ENCODE results near the gene MYO1B.

The MYO1B gene

DNA sequence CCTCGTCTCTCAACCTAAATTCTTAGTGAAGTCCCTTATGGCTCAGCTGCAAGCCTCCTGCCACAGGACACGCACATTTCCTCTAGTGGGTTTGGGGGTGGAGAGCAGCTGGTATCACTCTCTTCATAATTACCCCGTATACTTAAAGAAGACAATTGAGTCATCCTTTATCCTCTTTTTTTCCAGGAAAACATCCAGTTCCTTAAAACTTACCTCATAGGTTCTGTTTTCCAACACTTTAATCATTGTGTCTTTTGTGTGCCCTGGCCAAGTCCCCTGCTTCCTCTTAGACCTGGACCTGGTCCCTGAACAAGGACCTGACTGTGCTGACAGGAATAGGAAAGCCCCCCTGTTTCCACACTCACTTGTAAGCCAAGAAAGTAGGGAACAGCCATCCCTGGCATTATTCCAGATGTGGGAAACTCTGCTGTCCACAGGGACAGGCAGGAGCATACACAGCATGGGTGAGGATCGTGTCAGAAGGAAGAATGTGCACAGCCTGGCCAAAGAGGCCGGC is 42.3 kb upstream of the MYO1B start:
- ChIA-PET POLR2A (no interaction called here), CTCF (interaction anchor here (1.3 kb wide), 1 partner anchor 16 kb away, joined by 3 read pairs; no protein-coding TSS in a partner anchor)
- DNase-seq (ENCODE audit: extremely low spot score), result no peak
- TF ChIP-seq, protein P1, sequence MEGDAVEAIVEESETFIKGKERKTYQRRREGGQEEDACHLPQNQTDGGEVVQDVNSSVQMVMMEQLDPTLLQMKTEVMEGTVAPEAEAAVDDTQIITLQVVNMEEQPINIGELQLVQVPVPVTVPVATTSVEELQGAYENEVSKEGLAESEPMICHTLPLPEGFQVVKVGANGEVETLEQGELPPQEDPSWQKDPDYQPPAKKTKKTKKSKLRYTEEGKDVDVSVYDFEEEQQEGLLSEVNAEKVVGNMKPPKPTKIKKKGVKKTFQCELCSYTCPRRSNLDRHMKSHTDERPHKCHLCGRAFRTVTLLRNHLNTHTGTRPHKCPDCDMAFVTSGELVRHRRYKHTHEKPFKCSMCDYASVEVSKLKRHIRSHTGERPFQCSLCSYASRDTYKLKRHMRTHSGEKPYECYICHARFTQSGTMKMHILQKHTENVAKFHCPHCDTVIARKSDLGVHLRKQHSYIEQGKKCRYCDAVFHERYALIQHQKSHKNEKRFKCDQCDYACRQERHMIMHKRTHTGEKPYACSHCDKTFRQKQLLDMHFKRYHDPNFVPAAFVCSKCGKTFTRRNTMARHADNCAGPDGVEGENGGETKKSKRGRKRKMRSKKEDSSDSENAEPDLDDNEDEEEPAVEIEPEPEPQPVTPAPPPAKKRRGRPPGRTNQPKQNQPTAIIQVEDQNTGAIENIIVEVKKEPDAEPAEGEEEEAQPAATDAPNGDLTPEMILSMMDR (IDR thresholded peaks at IDR 0.05; ENCODE audit: control extremely low read depth, extremely low read depth, low read depth, missing control alignments), result no peak

DNA sequence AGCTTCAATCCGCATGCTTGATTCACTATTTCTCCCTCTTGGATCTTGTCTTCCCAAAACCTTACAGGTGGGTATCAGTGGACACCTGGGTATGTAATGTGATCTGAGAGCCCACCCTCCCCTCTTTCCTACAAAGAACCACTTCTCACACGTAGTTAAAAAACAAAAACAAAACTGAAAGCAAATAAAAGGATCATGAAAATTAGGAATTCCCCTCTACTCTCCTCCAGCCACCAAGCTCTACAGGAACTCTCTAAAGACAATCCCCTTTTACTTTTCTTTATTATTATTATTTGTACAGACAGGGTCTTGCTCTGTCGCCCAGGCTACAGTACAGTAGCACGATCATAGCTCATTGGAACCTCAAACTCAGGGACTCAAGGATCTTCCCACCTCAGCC is 40.8 kb upstream of the MYO1B start:
- POLR2A ChIA-PET, result no interaction called here
- CTCF ChIA-PET, result interaction anchor here (0.9 to 2.4 kb wide), 3 partner anchors 10 to 14 kb away, joined by 3 to 10 read pairs (median 9); no protein-coding TSS in a partner anchor
- peak; percentile 15 for DNase-seq (ENCODE audit: extremely low spot score)
- TF ChIP-seq, protein P1 (IDR thresholded peaks at IDR 0.05; ENCODE audit: control extremely low read depth, extremely low read depth, low read depth, missing control alignments), result no peak

DNA sequence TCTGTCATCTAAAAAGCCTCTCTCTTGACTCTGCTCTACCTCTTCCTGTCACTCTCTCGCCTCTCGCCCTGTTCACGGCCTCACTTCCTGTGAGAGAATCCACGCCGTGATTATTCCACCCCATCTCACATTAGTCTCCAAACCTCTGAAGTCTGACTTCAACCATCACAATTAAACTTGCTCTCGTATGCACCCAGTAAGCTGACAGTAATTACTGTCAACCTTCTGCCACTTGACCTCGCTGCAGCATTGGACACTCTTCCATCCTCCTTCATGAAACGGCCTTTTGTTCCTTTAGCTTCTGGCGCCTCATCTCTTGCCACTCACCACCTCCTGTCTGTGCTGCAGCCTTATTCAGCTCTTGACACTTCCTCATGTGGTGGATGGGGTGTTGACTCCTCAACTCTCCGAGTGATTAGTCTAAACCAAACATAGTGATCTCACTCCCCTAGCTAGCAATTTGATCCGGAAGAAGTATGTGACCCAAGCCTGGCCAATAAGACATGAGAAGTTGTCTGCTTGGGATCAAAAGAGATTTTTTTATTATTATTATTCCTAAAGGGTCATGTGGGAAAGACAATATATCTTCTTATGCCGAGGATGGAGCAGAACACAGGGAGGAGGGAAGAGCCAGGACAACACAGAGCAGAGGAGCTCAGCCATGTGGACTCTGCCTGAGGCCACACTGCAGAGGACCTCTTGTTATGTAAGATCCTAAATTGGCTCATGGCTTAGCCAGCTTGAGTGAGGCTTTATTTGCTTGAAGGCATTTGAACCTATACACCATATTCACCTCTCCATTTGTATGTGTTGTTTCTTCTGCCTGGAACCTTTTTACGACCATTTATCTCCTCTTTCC is 38.4 kb upstream of the MYO1B start:
- ChIA-PET POLR2A (no interaction called here), CTCF (interaction anchor here (1.0 to 1.4 kb wide), 2 partner anchors 12 to 16 kb away, joined by 4 to 5 read pairs; no protein-coding TSS in a partner anchor)
- TF ChIP-seq, protein P1 (IDR thresholded peaks at IDR 0.05; ENCODE audit: control extremely low read depth, extremely low read depth, low read depth, missing control alignments), result no peak
- no peak for DNase-seq (ENCODE audit: extremely low spot score)

DNA sequence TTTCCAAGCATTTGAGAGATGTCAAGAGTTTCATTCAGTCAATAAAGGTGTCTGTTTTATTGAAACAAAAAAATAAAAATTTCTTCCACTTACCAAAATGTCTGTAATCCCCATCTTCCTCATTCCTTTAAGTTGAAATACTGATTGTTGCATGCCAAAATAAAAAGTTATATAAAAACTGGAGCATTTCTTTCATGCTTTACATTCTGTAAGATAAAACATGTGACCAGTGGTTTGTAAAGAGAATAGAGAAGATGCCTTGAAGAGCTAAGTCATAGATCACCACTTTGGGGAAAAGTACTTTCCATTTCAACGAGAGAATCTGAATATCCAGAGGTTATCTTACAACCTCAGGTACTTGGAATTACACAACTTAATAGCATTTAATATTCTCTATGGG is 35.9 kb upstream of the MYO1B start:
- DNase-seq (ENCODE audit: extremely low spot score), result no peak
- ChIA-PET CTCF (interaction anchor here (1.0 to 1.7 kb wide), 2 partner anchors 8 to 10 kb away, joined by 3 to 9 read pairs; no protein-coding TSS in a partner anchor), POLR2A (no interaction called here)
- TF ChIP-seq, protein P1 (IDR thresholded peaks at IDR 0.05; ENCODE audit: control extremely low read depth, extremely low read depth, low read depth, missing control alignments), result no peak

DNA sequence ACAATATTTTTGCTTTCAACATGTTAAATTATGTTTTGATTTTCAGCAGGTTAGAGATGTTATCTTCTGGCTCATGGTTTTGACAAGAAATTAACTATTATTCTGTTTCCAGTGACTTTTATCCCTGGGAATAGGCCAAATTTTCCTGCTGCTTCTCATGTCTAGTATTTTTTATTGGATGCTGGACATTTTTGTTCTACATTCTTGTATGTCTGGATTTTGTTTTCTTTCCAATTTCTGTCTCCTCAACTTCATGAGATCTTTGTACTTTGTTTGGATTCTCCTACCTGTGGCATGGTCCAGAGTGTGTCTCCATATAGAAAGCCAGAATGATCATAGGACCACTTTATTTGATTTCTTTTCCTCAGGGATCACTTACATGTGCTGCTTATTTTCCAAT is 33.1 kb upstream of the MYO1B start:
- DNase-seq (ENCODE audit: extremely low spot score), result no peak
- CTCF ChIA-PET, result no interaction called here
- POLR2A ChIA-PET, result no interaction called here
- TF ChIP-seq, protein P1 (IDR thresholded peaks at IDR 0.05; ENCODE audit: control extremely low read depth, extremely low read depth, low read depth, missing control alignments), result no peak

DNA sequence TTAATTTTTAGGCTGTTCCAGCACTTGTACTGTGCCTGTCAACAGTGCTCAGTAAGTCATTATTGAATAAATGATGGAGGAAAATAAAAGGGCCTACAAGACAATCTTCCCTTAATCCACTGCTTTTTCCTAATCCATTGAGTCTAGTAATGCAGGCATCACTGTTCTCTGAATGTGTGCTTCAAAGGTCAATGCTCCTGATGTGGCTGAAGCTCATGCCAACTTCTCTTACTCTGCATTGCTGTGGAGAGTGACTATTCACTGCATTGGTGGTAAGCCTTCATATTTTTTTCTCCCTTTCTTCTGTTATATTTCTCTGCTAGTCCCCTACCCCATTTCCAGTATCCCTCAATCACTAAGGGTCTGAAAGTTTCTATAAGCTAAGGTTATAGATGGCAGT is 31.9 kb upstream of the MYO1B start:
- CTCF ChIA-PET, result interaction anchor here (0.9 to 2.6 kb wide), 2 partner anchors 8 to 55 kb away, joined by 3 to 9 read pairs; no protein-coding TSS in a partner anchor
- POLR2A ChIA-PET, result no interaction called here
- no peak for DNase-seq (ENCODE audit: extremely low spot score)
- TF ChIP-seq, protein P1 (IDR thresholded peaks at IDR 0.05; ENCODE audit: control extremely low read depth, extremely low read depth, low read depth, missing control alignments), result no peak
